ENCODE measurements around the gene RBFOX2.
"Not testable (repeated sequence)": the region's sequence is repeated elsewhere in the genome, so short reads cannot be mapped to it uniquely, and the experiment has no call there.

RBFOX2 gene

GRCh38 chr22:36028646-36029405 lies at the start of gene RBFOX2:
RBFOX2 (minus strand) TSS chr22:36028824; CDS start chr22:36028425, 399 bp downstream.
- peak; percentile 79 for DNase-seq

- DNase-seq: no peak
Measured at GRCh38 chr22:36077271-36077670, 48.6 kb upstream of the RBFOX2 start.

- no peak for DNase-seq
Measured at GRCh38 chr22:36075724-36076123, 47.1 kb upstream of the RBFOX2 start.

GRCh38 chr22:36075230-36075629 lies 46.6 kb upstream of the RBFOX2 start:
- no peak for DNase-seq

GRCh38 chr22:36073476-36073875 lies 44.9 kb upstream of the RBFOX2 start:
- DNase-seq: no peak

GRCh38 chr22:36070645-36071044 lies 42.0 kb upstream of the RBFOX2 start:
- not testable (repeated sequence) for DNase-seq

- no peak for DNase-seq
Measured at GRCh38 chr22:36069368-36069767, 40.7 kb upstream of the RBFOX2 start.

- DNase-seq: peak; percentile 1
Measured at GRCh38 chr22:36068776-36069344, 40.2 kb upstream of the RBFOX2 start.

- DNase-seq: no peak
Measured at GRCh38 chr22:36067235-36067558, 38.6 kb upstream of the RBFOX2 start.

- peak; percentile 85 for DNase-seq
Measured at GRCh38 chr22:36065775-36066544, 37.3 kb upstream of the RBFOX2 start.

- no peak for DNase-seq
Measured at GRCh38 chr22:36065462-36065774, 36.8 kb upstream of the RBFOX2 start.

- DNase-seq: no peak
Measured at GRCh38 chr22:36064358-36064757, 35.7 kb upstream of the RBFOX2 start.

GRCh38 chr22:36056980-36057379 lies 28.4 kb upstream of the RBFOX2 start:
- no peak for DNase-seq

- peak; percentile 71 for DNase-seq
Measured at GRCh38 chr22:36055376-36056295, 27.0 kb upstream of the RBFOX2 start.

GRCh38 chr22:36054446-36054845 lies 25.8 kb upstream of the RBFOX2 start:
- not testable (repeated sequence) for DNase-seq

GRCh38 chr22:36053242-36054147 lies 24.9 kb upstream of the RBFOX2 start:
- DNase-seq: no peak

- no peak for DNase-seq
Measured at GRCh38 chr22:36052505-36052941, 23.9 kb upstream of the RBFOX2 start.

GRCh38 chr22:36049678-36049997 lies 21.0 kb upstream of the RBFOX2 start:
- DNase-seq: no peak

- no peak for DNase-seq
Measured at GRCh38 chr22:36048911-36049677, 20.5 kb upstream of the RBFOX2 start.

- DNase-seq: not testable (repeated sequence)
Measured at GRCh38 chr22:36044517-36044916, 15.9 kb upstream of the RBFOX2 start.

GRCh38 chr22:36042240-36042639 lies 13.6 kb upstream of the RBFOX2 start:
- no peak for DNase-seq

Measured in DMS 273 treated with DMSO at 0.1 percent for 48 hours (cell line).